Muscle of arm (tissue), 12 donors: Measurements from ENCODE around the gene SECTM1. TPM values are rescaled to one million over a fixed set of nuclear protein-coding genes. Genes with fewer than 3 reads are reported as not detected.
A peak's percentile ranks its signal among the peaks of the same experiment; 100 is the strongest.

Experiments used
- DNase-seq: peaks from one replicate; pipeline ENCODE4 v3.0.0-alpha.2; 2013
- polyA plus RNA-seq, 12 donors: library from polyadenylated mRNA; unstranded; fragments of 120-200 nt; gene quantifications; one replicate each; pipeline ENCODE4 v1.2.1, GENCODE V29; 2013; ENCODE audit not compliant: insufficient read length in 12 of 12

Gene SECTM1
- polyA plus RNA-seq, 12 donors: 1.7 to 15.8 (median 3.1) TPM; not detected in 2

GRCh38 chr17:82300707-82301270, 32.8 kb downstream of the SECTM1 start:
- peak; percentile 35 for DNase-seq

GRCh38 chr17:82300228-82300627, 33.3 kb downstream of the SECTM1 start:
- DNase-seq: no peak

GRCh38 chr17:82299452-82299851, 34.1 kb downstream of the SECTM1 start:
- DNase-seq: no peak

DNA sequence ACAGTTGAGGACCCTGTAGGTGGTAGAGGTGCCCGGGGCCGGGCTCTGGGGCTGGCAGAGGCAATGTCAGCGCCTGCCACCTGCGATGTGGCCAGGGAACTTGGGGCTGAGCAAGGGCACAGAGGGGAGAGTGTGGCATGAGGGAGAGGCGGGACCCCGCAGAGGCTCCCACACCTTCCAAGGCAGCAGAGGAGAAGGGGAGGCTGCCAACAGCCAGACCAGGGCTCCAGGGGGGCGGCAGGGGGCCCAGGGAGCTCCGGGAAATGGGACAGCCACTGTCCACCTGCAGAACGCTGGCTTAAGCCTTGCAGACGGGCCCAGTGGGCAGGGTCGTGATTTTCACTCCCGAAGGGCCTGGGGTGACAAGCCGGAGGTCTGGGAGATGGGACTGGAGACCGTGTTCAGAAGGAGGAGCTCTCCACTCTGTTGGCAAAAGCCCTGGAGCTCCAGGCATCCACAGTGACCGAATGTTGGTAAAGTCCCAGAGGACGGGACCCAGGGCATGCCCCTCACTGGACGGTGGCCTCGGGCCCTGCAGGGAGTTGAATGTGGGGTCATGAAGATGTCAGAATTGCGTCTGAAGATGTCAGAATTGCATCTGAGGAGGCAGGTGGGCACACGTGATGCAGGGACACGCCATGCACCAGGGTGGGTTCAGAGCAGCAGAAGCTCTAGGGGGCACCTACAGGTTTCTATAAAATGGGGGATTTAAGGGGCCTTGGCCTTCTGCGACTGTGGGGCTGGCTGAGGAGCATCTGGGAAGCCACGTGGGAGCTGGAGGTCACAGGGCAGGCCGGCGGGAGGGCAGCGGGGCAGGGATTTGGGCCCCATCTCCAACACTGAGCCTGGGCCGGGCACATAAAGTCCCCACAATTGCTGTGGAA, 34.8 kb downstream of the SECTM1 start:
- no peak for DNase-seq

GRCh38 chr17:82297714-82298537, 35.6 kb downstream of the SECTM1 start:
- peak; percentile 79 for DNase-seq

GRCh38 chr17:82297280-82297713, 36.3 kb downstream of the SECTM1 start:
- peak; percentile 28 for DNase-seq

DNA sequence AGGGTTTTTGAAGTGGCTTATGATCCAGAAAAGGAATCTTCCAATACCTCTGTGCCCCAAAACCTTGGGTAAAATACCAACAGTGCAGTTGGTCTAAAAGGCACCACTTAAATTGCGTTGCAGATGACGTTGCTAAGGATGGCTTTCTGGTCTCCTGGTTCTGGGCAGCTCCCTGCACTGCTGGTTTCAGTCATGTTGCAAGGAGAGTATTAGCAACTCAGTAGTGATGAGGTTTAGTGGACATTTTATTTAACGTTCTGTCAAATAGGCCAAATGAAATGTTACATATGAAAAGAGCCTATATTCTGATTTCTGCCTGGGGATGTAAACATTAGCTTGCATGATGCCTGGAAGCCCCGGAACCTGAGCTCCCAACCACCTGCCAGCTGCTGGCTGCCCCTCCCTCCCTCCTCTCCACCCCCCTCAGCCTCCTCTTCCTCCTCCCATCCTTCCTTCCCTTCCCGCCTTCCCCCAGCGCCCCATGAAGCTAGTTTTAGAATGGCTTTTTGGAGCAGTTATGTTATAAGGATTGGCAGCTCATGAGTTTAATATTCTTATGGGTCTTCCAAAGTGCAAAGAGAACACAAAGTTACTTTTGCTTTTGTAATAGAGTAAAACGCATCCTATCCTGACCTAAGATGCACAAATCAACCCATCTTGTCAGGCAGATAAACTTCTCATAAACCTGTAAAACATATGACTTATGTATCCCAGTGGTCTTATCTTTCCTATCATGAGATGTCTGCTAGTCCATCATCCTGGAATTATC, 36.9 kb downstream of the SECTM1 start:
- DNase-seq: no peak

DNA sequence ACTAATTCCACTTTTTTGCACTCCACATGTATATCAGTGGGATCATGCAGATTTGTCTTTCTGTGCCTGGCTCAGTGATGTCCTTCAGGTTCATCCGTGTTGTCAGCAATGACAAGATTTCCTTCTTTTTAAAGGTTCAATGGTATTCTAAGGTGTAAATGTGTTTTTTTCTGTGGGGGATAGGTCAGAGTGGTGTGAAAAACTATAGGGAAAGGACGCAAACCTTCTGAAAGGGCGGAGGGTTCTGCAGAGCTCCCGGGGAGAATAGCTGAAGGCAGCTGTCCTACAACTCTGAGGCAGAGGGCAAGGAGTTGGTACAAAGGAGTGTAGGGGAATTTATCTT, 38.1 kb downstream of the SECTM1 start:
- DNase-seq: no peak

GRCh38 chr17:82294064-82294773, 39.3 kb downstream of the SECTM1 start:
- no peak for DNase-seq

DNA sequence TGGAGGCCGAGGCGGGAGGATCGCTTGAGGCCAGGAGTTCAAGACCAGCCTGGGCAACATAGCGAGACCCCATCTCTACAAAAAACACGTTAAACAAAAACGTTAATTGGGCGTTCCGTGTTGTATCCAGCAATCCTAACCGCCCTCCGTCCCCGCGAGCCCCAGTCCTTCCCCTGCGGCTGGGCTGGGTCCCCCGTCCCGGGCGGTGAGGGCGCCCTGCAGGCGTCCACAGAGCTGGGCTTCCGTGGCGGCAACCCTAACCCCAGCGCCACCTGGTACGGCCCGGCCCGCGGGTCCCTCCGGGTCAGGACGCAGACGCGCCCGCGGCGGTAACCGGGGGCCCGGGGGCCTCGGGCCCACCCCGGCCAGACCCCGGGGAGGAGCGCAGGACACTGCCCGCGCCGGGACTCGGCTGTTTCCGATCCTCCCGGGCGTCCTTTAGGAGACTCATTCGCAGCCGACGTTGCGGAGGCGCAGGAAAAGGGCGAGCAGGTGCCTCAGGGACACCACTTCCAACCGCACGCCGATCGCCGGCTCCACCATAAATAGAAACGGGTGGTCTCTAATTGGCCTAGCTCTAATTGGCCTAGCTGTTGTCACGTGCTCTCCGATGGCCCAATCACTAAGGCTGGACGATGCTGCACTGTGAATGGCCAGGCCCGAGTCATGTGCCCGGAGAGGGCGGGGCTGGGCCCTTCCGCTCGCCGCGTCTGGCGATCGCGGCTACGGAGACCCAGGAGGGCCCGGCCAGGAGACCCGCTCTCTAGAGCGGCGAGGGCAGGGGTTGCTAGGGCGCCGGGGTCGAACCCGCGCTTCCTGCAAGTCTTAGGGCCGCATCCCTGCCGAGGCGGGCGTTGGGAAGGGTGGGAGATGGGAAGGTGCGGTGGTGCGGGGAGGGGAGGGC, 41.1 kb downstream of the SECTM1 start:
- DNase-seq: peak; percentile 96

GRCh38 chr17:82291582-82292250, 41.9 kb downstream of the SECTM1 start:
- no peak for DNase-seq

DNA sequence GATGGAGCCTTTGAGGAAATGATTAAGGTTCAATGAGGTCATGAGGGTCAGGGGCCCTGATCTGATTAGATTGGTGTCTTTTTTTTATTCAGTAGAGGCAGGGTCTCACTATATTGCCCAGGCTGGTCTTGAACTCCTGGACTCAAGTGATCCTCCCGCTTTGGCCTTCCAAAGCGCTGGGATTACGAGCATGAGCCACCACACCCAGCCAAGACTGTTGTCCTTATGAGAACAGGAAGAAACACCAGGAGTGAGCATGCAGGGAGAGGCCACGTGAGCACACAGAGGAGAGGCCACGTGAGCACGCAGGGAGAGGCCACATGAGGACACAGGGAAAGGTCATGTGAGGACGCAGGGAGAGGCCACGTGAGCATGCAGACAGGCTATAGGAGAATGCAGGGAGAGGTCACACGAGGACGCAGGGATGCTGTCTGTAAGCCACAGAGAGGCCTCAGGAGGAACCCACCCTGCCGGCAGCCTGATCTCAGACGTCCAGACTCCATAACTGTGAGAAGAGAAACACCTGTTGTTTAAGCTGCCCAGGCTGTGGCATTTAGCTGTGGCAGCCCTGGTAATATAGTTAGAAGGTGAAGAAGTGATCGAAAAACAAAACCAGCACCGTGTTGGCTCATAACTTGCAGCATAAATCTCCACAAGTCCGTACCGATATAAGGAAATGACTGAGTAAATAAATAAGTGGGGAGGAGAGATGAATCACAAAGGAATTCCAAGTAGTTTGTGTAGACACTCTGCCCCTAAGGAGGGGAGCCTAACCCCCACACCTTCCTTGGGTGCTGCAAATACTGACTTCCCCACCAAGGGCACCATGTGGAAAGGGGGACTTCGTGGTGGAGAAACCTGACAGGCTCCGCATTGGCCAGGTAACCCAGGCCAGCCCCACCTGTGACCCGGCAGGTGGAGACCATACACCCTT, 45.4 kb downstream of the SECTM1 start:
- no peak for DNase-seq

GRCh38 chr17:82287013-82287867, 46.3 kb downstream of the SECTM1 start:
- DNase-seq: no peak

GRCh38 chr17:82285141-82285540, 48.4 kb downstream of the SECTM1 start:
- no peak for DNase-seq

- no peak for DNase-seq
Observed at GRCh38 chr17:82283208-82283749, 50.3 kb downstream of the SECTM1 start.

GRCh38 chr17:82282239-82283207, 51.0 kb downstream of the SECTM1 start:
- DNase-seq: no peak
